Measurements from ENCODE around the gene MRTFA. TPM values are rescaled to one million over a fixed set of nuclear protein-coding genes. Genes with fewer than 3 reads are reported as not detected.

Gene MRTFA
- total RNA-seq, 1 experiment from 2014 or later = 28.0 TPM

- no TSS peak for BruUV-seq (replicated peaks)
- Histone ChIP-seq H3K27me3 (ENCODE audit: insufficient read depth, low read length) (no peaks in the 10 kb centered on the region), H2AFZ (ENCODE audit: low read depth, low read length, poor library complexity, severe bottlenecking) (no peak overlapping the region), H3K4me3 (replicated peaks in 1 of 2; ENCODE audit: low read depth in 1 of 2, low read length in 2 of 2) (no peak overlapping the region), H3K9ac (ENCODE audit: low read length) (no peak overlapping the region), H3K9me2 (ENCODE audit: insufficient read depth) (no peaks in the 10 kb centered on the region), H3K36me3 (ENCODE audit: control insufficient read depth in 1 of 2, insufficient read depth in 2 of 2, low read length in 2 of 2) (peaks cover 0 to 4% of the 10 kb centered on the region in 2 experiments; a peak in 1 of 4 replicates), H3K4me2 (ENCODE audit: low read length) (no peak overlapping the region), H3K9me3 (ENCODE audit: control insufficient read depth in 1 of 2, insufficient read depth in 1 of 2, low read depth in 1 of 2, low read length in 2 of 2) (no peaks in the 10 kb centered on the region), H3K79me2 (ENCODE audit: insufficient read depth, low read length) (no peaks in the 10 kb centered on the region), H4K20me1 (ENCODE audit: insufficient read depth) (no peaks in the 10 kb centered on the region), H3K4me1 (ENCODE audit: control insufficient read depth in 1 of 2, insufficient read depth in 2 of 2, low read length in 2 of 2) (no peaks in the 10 kb centered on the region), H3K27ac (ENCODE audit: low read depth, low read length) (no peak overlapping the region)
- DNase-seq (ENCODE audit: low read depth, low spot score) (no peak), ATAC-seq (no peak)
- intact Hi-C loops (cut with micrococcal nuclease) = no loop called here
- ChIA-PET RAD21 (ENCODE audit: low non-redundant PET in 1 of 2, low total read pairs in 2 of 2, uncharacterized antibody in 2 of 2, unreplicated experiment in 2 of 2) (no interaction called here), POLR2A (no interaction called here), CTCF (no interaction called here)
- TF ChIP-seq EZH2phosphoT487 (IDR thresholded peaks at IDR 0.05; ENCODE audit: borderline replicate concordance) = no peak
- TF ChIP-seq POLR2A (IDR thresholded peaks at IDR 0.05; ENCODE audit: borderline replicate concordance, extremely low read depth, insufficient read depth, insufficient read length) = no peak
- TF ChIP-seq YY1 (IDR thresholded peaks at IDR 0.05; ENCODE audit: extremely low read depth, insufficient replicate concordance, low read depth, low read length) = no peak
These were observed 207.0 kb downstream of the MRTFA start for GRCh38 chr22:40429481-40429880.

GRCh38 chr22:40428796-40429195, 207.7 kb downstream of the MRTFA start:
- peaks cover 0 to 4% of the 10 kb centered on the region in 2 experiments; a peak in 1 of 4 replicates for H3K36me3 ChIP-seq (ENCODE audit: control insufficient read depth in 1 of 2, insufficient read depth in 2 of 2, low read length in 2 of 2)
- DNase-seq (ENCODE audit: low read depth, low spot score) = no peak

More at GRCh38 chr22:40428796-40429195, 207.7 kb downstream of the MRTFA start:
- ChIA-PET CTCF (no interaction called here), POLR2A (no interaction called here), RAD21 (ENCODE audit: low non-redundant PET in 1 of 2, low total read pairs in 2 of 2, uncharacterized antibody in 2 of 2, unreplicated experiment in 2 of 2) (no interaction called here)
- no peak overlapping the region for H3K4me3 ChIP-seq (replicated peaks in 1 of 2; ENCODE audit: low read depth in 1 of 2, low read length in 2 of 2)
- H3K27ac ChIP-seq (ENCODE audit: low read depth, low read length) = no peak overlapping the region
- H3K4me1 ChIP-seq (ENCODE audit: control insufficient read depth in 1 of 2, insufficient read depth in 2 of 2, low read length in 2 of 2) = no peaks in the 10 kb centered on the region
- no peak for ATAC-seq
- intact Hi-C loops (cut with micrococcal nuclease) = no loop called here
- BruUV-seq (replicated peaks) = no TSS peak
- no peaks in the 10 kb centered on the region for H3K27me3 ChIP-seq (ENCODE audit: insufficient read depth, low read length)
- H3K4me2 ChIP-seq (ENCODE audit: low read length) = no peak overlapping the region
- H2AFZ ChIP-seq (ENCODE audit: low read depth, low read length, poor library complexity, severe bottlenecking) = no peak overlapping the region
- no peak for TF ChIP-seq ZNF274 (IDR thresholded peaks at IDR 0.05; ENCODE audit: low read depth, low read length)
- no peak for TF ChIP-seq EZH2phosphoT487 (IDR thresholded peaks at IDR 0.05; ENCODE audit: borderline replicate concordance)
- no peak for TF ChIP-seq FOSL1 (IDR thresholded peaks at IDR 0.05; ENCODE audit: low read depth)
- TF ChIP-seq JUND (IDR thresholded peaks at IDR 0.05) = no peak
- no peak for TF ChIP-seq POLR2A (IDR thresholded peaks at IDR 0.05; ENCODE audit: borderline replicate concordance, extremely low read depth, insufficient read depth, insufficient read length)
- TF ChIP-seq RAD21 (IDR thresholded peaks at IDR 0.05; ENCODE audit: low read depth) = no peak
- no peak for TF ChIP-seq CBX3 (IDR thresholded peaks at IDR 0.05; ENCODE audit: low read depth)
- TF ChIP-seq SP1 (IDR thresholded peaks at IDR 0.05; ENCODE audit: low read depth) = no peak
- TF ChIP-seq ZBTB33 (IDR thresholded peaks at IDR 0.05; ENCODE audit: extremely low read depth, insufficient replicate concordance, low read length) = no peak
- TF ChIP-seq EZH2 (IDR thresholded peaks at IDR 0.05) = no peak
- no peak for TF ChIP-seq TCF7L2 (IDR thresholded peaks at IDR 0.05; ENCODE audit: borderline replicate concordance, extremely low read depth, insufficient read depth, insufficient read length)
- TF ChIP-seq ZFX (IDR thresholded peaks at IDR 0.05) = no peak
- TF ChIP-seq REST (IDR thresholded peaks at IDR 0.05; ENCODE audit: low read depth) = no peak
- H3K9me2 ChIP-seq (ENCODE audit: insufficient read depth) = no peaks in the 10 kb centered on the region
- H3K9ac ChIP-seq (ENCODE audit: low read length) = no peak overlapping the region
- H3K9me3 ChIP-seq (ENCODE audit: control insufficient read depth in 1 of 2, insufficient read depth in 1 of 2, low read depth in 1 of 2, low read length in 2 of 2) = no peaks in the 10 kb centered on the region
- H3K79me2 ChIP-seq (ENCODE audit: insufficient read depth, low read length) = no peaks in the 10 kb centered on the region
- no peaks in the 10 kb centered on the region for H4K20me1 ChIP-seq (ENCODE audit: insufficient read depth)
